H1 (cell line): Measurements from ENCODE around the gene SCMH1. TPM values are rescaled to one million over a fixed set of nuclear protein-coding genes. Genes with fewer than 3 reads are reported as not detected.

Experiments used
- BRCA1 ChIP-seq: IDR thresholded peaks from 2 replicates; pipeline ENCODE4 v1.6.1; 2012; ENCODE audit warnings: low read depth, low read length, improper control_type of control experiment
- CREB1 ChIP-seq: IDR thresholded peaks from 2 replicates; pipeline ENCODE4 v1.6.1; 2012; ENCODE audit warnings: inconsistent platforms
- EP300 ChIP-seq, 2 experiments: IDR thresholded peaks; 1 replicate in 1 of 2; 2 replicates in 1 of 2; pipeline ENCODE4 v1.6.1; 2011 to 2012; ENCODE audit warnings: low read depth in 2 of 2, low read length in 2 of 2, mild to moderate bottlenecking in 2 of 2, borderline replicate concordance in 1 of 2, inconsistent platforms in 1 of 2, moderate library complexity in 1 of 2
- polyA plus RNA-seq, 7 experiments: library from polyadenylated mRNA; depleted of rRNA in 3 of 7; stranded (reverse) in 5 of 7; unstranded in 2 of 7; fragments of >200 nt in 5 of 7; fragments of 200-250 nt in 2 of 7; gene quantifications; 1 replicate in 5 of 7; 2 replicates in 1 of 7; 4 replicates in 1 of 7; pipeline versions ENCODE4 v1.2.1 to v1.2.3, GENCODE V29; 2011 to 2013; ENCODE audit warnings: missing spikeins in 2 of 7, mixed read lengths in 2 of 7
- total RNA-seq: library from RNA; stranded (reverse); fragmentation: NEBNext Ultra II Directional; extraction: Animal tissue kit (Norgen Biotek cat#: 25700); gene quantifications from 2 replicates; pipeline ENCODE4 v1.2.1, GENCODE V29; 2021

Gene SCMH1
- total and polyA plus RNA-seq, 2 of the 8 experiments (the other 6 are each of a cell fraction or from before 2014, with no cell fraction given), result 16.6 to 30.7 TPM

GRCh38 chr1:41045740-41046139, 196.4 kb downstream of the SCMH1 start (continued):
- TF ChIP-seq EP300 (IDR thresholded peaks at IDR 0.05; ENCODE audit: borderline replicate concordance in 1 of 2, low read depth in 2 of 2, low read length in 2 of 2) (no peak), CREB1 (no peak), BRCA1 (no peak)
- TF ChIP-seq, all 59 proteins: peak for 0
